Neural cell (in vitro differentiated cells): ENCODE measurements around the gene MAML2. TPM values are rescaled to one million over a fixed set of nuclear protein-coding genes. Genes with fewer than 3 reads are reported as not detected.
A peak's percentile ranks its signal among the peaks of the same experiment; 100 is the strongest.

ENCODE experiments used
- H2AFZ ChIP-seq: fragments of 200-600, 300-800 bp; sonication (generic), shearing (Covaris generic); 2 replicates; pipeline ENCODE4 v1.6.0; 2014; ENCODE audit warnings: low read depth, mild to moderate bottlenecking, antibody characterized with exemption, low read length, moderate library complexity
- H3F3A ChIP-seq: fragments of 200-600 bp; shearing (Covaris generic); 2 replicates; pipeline ENCODE4 v1.6.1; 2016; ENCODE audit warnings: mild to moderate bottlenecking, moderate library complexity, mixed read lengths, antibody characterized with exemption, low read length; ENCODE audit not compliant: insufficient read depth, poor library complexity, severe bottlenecking
- H3K27ac ChIP-seq: fragments of 200-600, 300-800 bp; sonication (generic), shearing (Covaris generic); 2 replicates; pipeline ENCODE4 v1.5.1; 2014; ENCODE audit warnings: mild to moderate bottlenecking, low read length, moderate library complexity
- H3K27me3 ChIP-seq: fragments of 300-800, 200-600 bp; sonication (generic), shearing (Covaris generic); 2 replicates; pipeline ENCODE4 v1.6.0; 2014; ENCODE audit warnings: mild to moderate bottlenecking, low read depth, low read length, moderate library complexity; ENCODE audit not compliant: insufficient read depth
- H3K36me3 ChIP-seq: fragments of 300-800, 200-600 bp; sonication (generic), shearing (Covaris generic); 2 replicates; pipeline ENCODE4 v1.5.1; 2014; ENCODE audit warnings: mild to moderate bottlenecking, antibody characterized with exemption, low read length, moderate library complexity; ENCODE audit not compliant: insufficient read depth
- H3K4me2 ChIP-seq: fragments of 300-800, 200-600 bp; sonication (generic), shearing (Covaris generic); 2 replicates; pipeline ENCODE4 v1.6.0; 2014; ENCODE audit warnings: mild to moderate bottlenecking, low read length
- H3K4me3 ChIP-seq: fragments of 300-800, 200-600 bp; sonication (generic), shearing (Covaris generic); 2 replicates; pipeline ENCODE4 v1.5.1; 2014; ENCODE audit warnings: mild to moderate bottlenecking, low read length, moderate library complexity
- H3K79me2 ChIP-seq: fragments of 200-600 bp; shearing (Covaris generic); replicated peaks from 2 replicates; pipeline ENCODE4 v1.6.0; 2014; ENCODE audit warnings: mild to moderate bottlenecking, low read length, moderate library complexity; ENCODE audit not compliant: insufficient read depth
- H3K9ac ChIP-seq: fragments of 300-800, 200-600 bp; sonication (generic), shearing (Covaris generic); 2 replicates; pipeline ENCODE4 v1.6.1; 2016; ENCODE audit warnings: mild to moderate bottlenecking, low read length, mixed read lengths
- H3K9me2 ChIP-seq: fragments of 200-600 bp; shearing (Covaris generic); 2 replicates; pipeline ENCODE4 v1.6.1; 2016; ENCODE audit warnings: mild to moderate bottlenecking, low read length, mixed read lengths; ENCODE audit not compliant: insufficient read depth
- H3K9me3 ChIP-seq: fragments of 200-600, 300-800 bp; sonication (generic), shearing (Covaris generic); 2 replicates; pipeline ENCODE4 v1.6.1; 2016; ENCODE audit warnings: mild to moderate bottlenecking, mixed run types, low read length, moderate library complexity, mixed read lengths
- H4K20me1 ChIP-seq: fragments of 200-600 bp; shearing (Covaris generic); 2 replicates; pipeline ENCODE4 v1.6.1; 2016; ENCODE audit warnings: mild to moderate bottlenecking, mixed run types; ENCODE audit not compliant: insufficient read depth
- EP300 ChIP-seq: fragments of 450-650 bp; conservative IDR thresholded peaks from 2 replicates; pipeline ENCODE4 v1.6.1; 2014; ENCODE audit warnings: antibody characterized with exemption, mild to moderate bottlenecking, moderate library complexity; ENCODE audit not compliant: poor library complexity, severe bottlenecking
- EZH2 ChIP-seq: fragments of 200-600, 300-800 bp; shearing (Covaris generic), sonication (generic); IDR thresholded peaks from 2 replicates; pipeline ENCODE4 v1.6.1; 2014; ENCODE audit warnings: antibody characterized with exemption, low read length, borderline replicate concordance, mild to moderate bottlenecking; ENCODE audit not compliant: insufficient read depth, poor library complexity, severe bottlenecking
- MXI1 ChIP-seq: fragments of 450-650 bp; conservative IDR thresholded peaks from 2 replicates; pipeline ENCODE4 v1.6.1; 2014; ENCODE audit warnings: antibody characterized with exemption, mild to moderate bottlenecking; ENCODE audit not compliant: poor library complexity, severe bottlenecking
- POLR2AphosphoS5 ChIP-seq: IDR thresholded peaks from 2 replicates; pipeline ENCODE4 v1.6.1; 2012
- RAD21 ChIP-seq: fragments of 450-650 bp; conservative IDR thresholded peaks from 2 replicates; pipeline ENCODE4 v1.6.1; 2014; ENCODE audit warnings: antibody characterized with exemption, mild to moderate bottlenecking, moderate library complexity
- REST ChIP-seq: IDR thresholded peaks from 2 replicates; pipeline ENCODE4 v1.6.1; 2012; ENCODE audit warnings: borderline replicate concordance
- SMC3 ChIP-seq: fragments of 450-650 bp; conservative IDR thresholded peaks from 2 replicates; pipeline ENCODE4 v1.6.1; 2014; ENCODE audit warnings: antibody characterized with exemption, mild to moderate bottlenecking, moderate library complexity; ENCODE audit not compliant: poor library complexity
- TAF1 ChIP-seq: IDR thresholded peaks from 2 replicates; pipeline ENCODE4 v1.6.1; 2012; ENCODE audit warnings: low read depth
- polyA plus RNA-seq: library from polyadenylated mRNA; depleted of rRNA; stranded (reverse); fragments of >200 nt; gene quantifications from 2 replicates; pipeline ENCODE4 v1.2.3, GENCODE V29; 2014

Gene MAML2
- polyA plus RNA-seq, 1 donor from 2014 or later, result 3.6 TPM

GRCh38 chr11:96340555-96340885 lies 2.5 kb downstream of the MAML2 start:
- H3K4me2 ChIP-seq, result no peak overlapping the region
- TF ChIP-seq SMC3, result no peak
- TF ChIP-seq RAD21, result no peak
- TF ChIP-seq POLR2AphosphoS5, result no peak
- TF ChIP-seq TAF1, result no peak
- TF ChIP-seq EZH2, result no peak
- no peak for TF ChIP-seq EP300
- TF ChIP-seq REST, result no peak

GRCh38 chr11:96339706-96340554 lies 3.1 kb downstream of the MAML2 start:
- TF ChIP-seq REST (peak; percentile 31), MXI1 (no peak), POLR2AphosphoS5 (no peak), RAD21 (no peak), EZH2 (no peak), EP300 (no peak), TAF1 (no peak)
- H2AFZ ChIP-seq, result no peak overlapping the region
- peaks cover 3% of the 10 kb centered on the region for H3K79me2 ChIP-seq

More at GRCh38 chr11:96340555-96340885, 2.5 kb downstream of the MAML2 start:
- no peaks in the 10 kb centered on the region for H3K36me3 ChIP-seq
- H4K20me1 ChIP-seq, result no peaks in the 10 kb centered on the region
- H2AFZ ChIP-seq, result no peak overlapping the region
- no peaks in the 10 kb centered on the region for H3K27me3 ChIP-seq
- H3K9me2 ChIP-seq, result no peaks in the 10 kb centered on the region
- no peaks in the 10 kb centered on the region for H3F3A ChIP-seq
- peaks cover 3% of the 10 kb centered on the region for H3K79me2 ChIP-seq
- H3K4me3 ChIP-seq, result peak overlapping the region; percentile 69
- H3K9ac ChIP-seq, result no peak overlapping the region
- H3K9me3 ChIP-seq, result no peaks in the 10 kb centered on the region
- no peak overlapping the region for H3K27ac ChIP-seq

More at GRCh38 chr11:96339706-96340554, 3.1 kb downstream of the MAML2 start:
- Histone ChIP-seq H3K9me3 (no peaks in the 10 kb centered on the region), H3F3A (no peaks in the 10 kb centered on the region), H3K4me3 (peak overlapping the region; percentile 69), H3K9me2 (no peaks in the 10 kb centered on the region), H4K20me1 (no peaks in the 10 kb centered on the region), H3K36me3 (no peaks in the 10 kb centered on the region), H3K4me2 (no peak overlapping the region), H3K27ac (no peak overlapping the region), H3K27me3 (no peaks in the 10 kb centered on the region), H3K9ac (no peak overlapping the region)
